Left ventricle myocardium inferior (tissue), 1 donor: ENCODE results near the gene RASGRP3. TPM values are rescaled to one million over a fixed set of nuclear protein-coding genes. Genes with fewer than 3 reads are reported as not detected.

Experiments
- DNase-seq: peaks from one replicate; pipeline ENCODE4 v3.0.0-alpha.2; 2020
- H3K27ac ChIP-seq: fragments of 200-600 bp; replicated peaks from 2 replicates; pipeline ENCODE4 v1.8.0; 2021
- H3K27me3 ChIP-seq: fragments of 200-600 bp; 2 replicates; pipeline ENCODE4 v1.8.0; 2021; ENCODE audit warnings: low read depth
- H3K36me3 ChIP-seq: fragments of 200-600 bp; 2 replicates; pipeline ENCODE4 v1.8.0; 2021
- H3K4me1 ChIP-seq: fragments of 200-600 bp; 2 replicates; pipeline ENCODE4 v1.8.0; 2021
- H3K4me3 ChIP-seq: fragments of 200-600 bp; 2 replicates; pipeline ENCODE4 v1.8.0; 2021; ENCODE audit warnings: mild to moderate bottlenecking, moderate library complexity
- H3K9me3 ChIP-seq: fragments of 200-600 bp; replicated peaks from 2 replicates; pipeline ENCODE4 v1.8.0; 2021
- intact Hi-C: fragments of 100-400 bp; cut with micrococcal nuclease; formaldehyde crosslinking; loops from one replicate; pipeline ENCODE4 v1.11.0; 2022
- total RNA-seq: library from RNA; stranded (reverse); fragmentation: NEBNext Ultra II Directional; extraction: Animal tissue kit (Norgen Biotek cat#: 25700); gene quantifications from one replicate; pipeline ENCODE4 v1.2.1, GENCODE V29; 2021
- TF ChIP-seq, protein P1 (sequence below): fragments of 200-600 bp; IDR thresholded peaks from 2 replicates; pipeline ENCODE4 v1.8.0; 2021; ENCODE audit warnings: antibody characterized with exemption, mild to moderate bottlenecking, borderline replicate concordance
- donor health status: DM: no; HTN: yes; CAD: no; lungs with severe emphysema.

RASGRP3 gene
- total RNA-seq, 1 donor from 2014 or later: 69.2 TPM

DNA sequence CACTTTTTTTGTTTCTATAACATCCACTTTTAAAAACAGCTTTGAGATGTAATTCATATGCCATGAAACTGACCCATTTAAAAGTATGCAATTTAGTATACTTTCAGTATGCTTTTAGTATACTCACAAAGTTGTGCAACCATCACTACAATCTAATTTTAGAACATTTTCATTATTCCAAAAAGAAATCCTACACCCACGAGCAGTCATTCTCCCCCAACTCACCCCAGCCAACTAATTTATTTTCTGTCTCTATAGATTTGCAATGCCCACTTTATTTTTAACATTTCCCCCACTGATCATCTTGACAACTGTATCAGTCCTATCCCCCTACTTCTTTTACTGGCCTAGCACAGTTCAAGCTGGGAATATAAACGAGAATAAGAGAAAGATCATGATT lies 83.6 kb downstream of the RASGRP3 start:
- H3K27ac ChIP-seq: no peak overlapping the region
- H3K4me1 ChIP-seq: peaks cover 27% of the 10 kb centered on the region
- TF ChIP-seq, protein P1, sequence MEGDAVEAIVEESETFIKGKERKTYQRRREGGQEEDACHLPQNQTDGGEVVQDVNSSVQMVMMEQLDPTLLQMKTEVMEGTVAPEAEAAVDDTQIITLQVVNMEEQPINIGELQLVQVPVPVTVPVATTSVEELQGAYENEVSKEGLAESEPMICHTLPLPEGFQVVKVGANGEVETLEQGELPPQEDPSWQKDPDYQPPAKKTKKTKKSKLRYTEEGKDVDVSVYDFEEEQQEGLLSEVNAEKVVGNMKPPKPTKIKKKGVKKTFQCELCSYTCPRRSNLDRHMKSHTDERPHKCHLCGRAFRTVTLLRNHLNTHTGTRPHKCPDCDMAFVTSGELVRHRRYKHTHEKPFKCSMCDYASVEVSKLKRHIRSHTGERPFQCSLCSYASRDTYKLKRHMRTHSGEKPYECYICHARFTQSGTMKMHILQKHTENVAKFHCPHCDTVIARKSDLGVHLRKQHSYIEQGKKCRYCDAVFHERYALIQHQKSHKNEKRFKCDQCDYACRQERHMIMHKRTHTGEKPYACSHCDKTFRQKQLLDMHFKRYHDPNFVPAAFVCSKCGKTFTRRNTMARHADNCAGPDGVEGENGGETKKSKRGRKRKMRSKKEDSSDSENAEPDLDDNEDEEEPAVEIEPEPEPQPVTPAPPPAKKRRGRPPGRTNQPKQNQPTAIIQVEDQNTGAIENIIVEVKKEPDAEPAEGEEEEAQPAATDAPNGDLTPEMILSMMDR: no peak
- H3K4me3 ChIP-seq: no peak overlapping the region
- H3K27me3 ChIP-seq: no peaks in the 10 kb centered on the region
- peaks cover 48% of the 10 kb centered on the region for H3K36me3 ChIP-seq
- H3K9me3 ChIP-seq: no peaks in the 10 kb centered on the region
- no peak for DNase-seq
- intact Hi-C loops: no loop called here

DNA sequence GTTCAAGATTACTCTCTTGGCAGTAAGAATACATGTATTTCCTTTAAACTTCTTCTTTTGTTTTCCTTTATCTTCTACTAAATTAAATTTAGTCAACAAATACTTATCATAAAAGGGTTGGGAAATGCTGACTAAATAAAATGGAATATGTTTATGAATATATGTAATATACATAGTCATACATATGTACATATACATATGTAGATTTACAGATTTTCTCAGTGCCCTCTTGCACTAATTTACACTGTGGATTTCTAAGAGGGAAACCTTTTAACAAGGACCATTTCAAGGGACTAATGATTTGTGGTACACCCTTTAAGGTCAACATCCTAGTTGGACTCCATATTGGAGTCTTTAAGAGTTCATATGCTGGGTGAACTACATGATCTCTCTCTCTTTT lies 85.4 kb downstream of the RASGRP3 start:
- Histone ChIP-seq H3K9me3 (no peaks in the 10 kb centered on the region), H3K27me3 (no peaks in the 10 kb centered on the region), H3K4me3 (no peak overlapping the region), H3K27ac (no peak overlapping the region), H3K36me3 (peaks cover 55% of the 10 kb centered on the region), H3K4me1 (peaks cover 18% of the 10 kb centered on the region)
- intact Hi-C loops: no loop called here
- no peak for DNase-seq
- TF ChIP-seq, protein P1: no peak

DNA sequence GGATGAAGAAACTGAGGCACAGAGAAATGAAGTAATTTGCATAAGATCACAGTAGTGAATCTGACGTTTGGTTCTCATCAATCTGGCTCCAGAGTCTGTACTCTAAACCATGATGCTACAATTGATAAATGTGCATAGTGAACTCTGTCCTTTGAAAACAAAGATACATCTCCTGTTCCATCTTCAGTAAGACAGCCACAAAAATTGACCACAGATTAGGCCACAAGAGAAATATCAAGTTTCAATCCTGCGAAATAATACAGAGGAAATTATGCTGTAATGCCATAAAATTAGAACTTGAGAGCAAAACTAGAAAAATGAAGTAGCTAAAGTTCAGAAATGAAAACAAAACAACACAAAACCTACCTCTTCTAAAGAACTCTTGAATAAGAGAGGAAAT lies 94.2 kb downstream of the RASGRP3 start:
- Histone ChIP-seq H3K36me3 (no peaks in the 10 kb centered on the region), H3K4me1 (no peaks in the 10 kb centered on the region), H3K9me3 (no peaks in the 10 kb centered on the region), H3K27ac (no peak overlapping the region), H3K27me3 (no peaks in the 10 kb centered on the region), H3K4me3 (no peak overlapping the region)
- intact Hi-C loops: no loop called here
- no peak for DNase-seq
- TF ChIP-seq, protein P1: no peak

DNA sequence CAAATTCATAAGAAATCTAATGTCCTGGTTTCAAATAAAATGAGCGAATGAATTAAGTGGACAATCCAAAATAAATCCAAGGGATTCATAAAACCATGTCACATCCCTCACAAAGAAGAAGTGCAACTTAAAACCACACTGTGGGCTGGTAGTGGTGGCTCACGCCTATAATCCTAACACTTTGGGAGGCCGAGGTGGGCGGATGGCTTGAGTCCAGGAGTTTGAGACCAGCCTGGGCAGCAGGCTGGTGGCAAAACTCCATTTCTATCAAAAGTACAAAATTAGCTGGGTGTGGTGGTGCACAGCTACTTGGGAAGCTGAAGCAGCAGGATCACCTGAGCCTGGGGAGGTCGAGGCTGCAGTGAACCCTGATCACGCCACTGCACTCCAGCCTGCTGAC lies 97.2 kb downstream of the RASGRP3 start:
- Histone ChIP-seq H3K27me3 (no peaks in the 10 kb centered on the region), H3K4me1 (no peaks in the 10 kb centered on the region), H3K9me3 (no peaks in the 10 kb centered on the region), H3K27ac (no peak overlapping the region), H3K36me3 (no peaks in the 10 kb centered on the region), H3K4me3 (no peak overlapping the region)
- intact Hi-C loops: no loop called here
- no peak for DNase-seq
- TF ChIP-seq, protein P1: no peak

DNA sequence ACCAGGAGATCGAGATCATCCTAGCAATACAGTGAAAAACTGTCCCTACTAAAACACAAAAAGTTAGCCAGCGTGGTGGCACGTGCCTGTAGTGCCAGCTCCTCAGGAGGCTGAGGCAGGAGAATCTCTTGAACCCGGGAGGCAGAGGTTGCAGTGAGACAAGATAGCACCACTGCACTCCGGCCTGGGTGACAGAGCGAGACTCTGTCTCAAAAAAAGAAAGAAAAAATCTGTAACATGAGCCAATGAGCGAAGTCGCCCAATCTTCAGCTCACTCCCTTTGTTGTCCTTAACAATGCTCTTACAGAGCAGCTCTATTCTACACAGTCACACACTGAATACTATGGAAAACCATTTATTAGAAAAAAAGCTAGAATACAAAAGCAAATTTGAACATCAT lies 100.6 kb downstream of the RASGRP3 start:
- Histone ChIP-seq H3K4me1 (peaks cover 13% of the 10 kb centered on the region), H3K9me3 (no peaks in the 10 kb centered on the region), H3K27me3 (no peaks in the 10 kb centered on the region), H3K4me3 (no peak overlapping the region), H3K27ac (no peak overlapping the region), H3K36me3 (no peaks in the 10 kb centered on the region)
- TF ChIP-seq, protein P1: no peak
- no peak for DNase-seq
- intact Hi-C loops: no loop called here

DNA sequence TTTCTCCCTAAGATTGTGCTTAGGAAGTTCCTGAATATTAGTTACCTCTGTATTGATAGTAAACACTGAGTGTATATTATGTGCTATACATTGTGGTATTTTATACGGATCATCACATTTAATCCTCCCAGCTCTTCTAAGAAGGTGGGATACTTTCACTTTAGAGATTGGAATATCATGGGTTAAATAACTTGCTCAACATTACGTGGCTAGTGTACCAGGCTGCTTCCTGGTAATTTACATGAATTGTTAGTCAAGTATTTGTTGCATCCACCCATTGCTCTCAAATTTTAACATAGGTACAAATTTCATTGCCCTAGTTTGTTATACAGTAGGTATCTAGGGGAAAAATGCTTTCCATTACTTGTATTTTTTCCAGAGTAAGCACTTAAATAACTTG lies 101.2 kb downstream of the RASGRP3 start:
- H3K9me3 ChIP-seq: no peaks in the 10 kb centered on the region
- TF ChIP-seq, protein P1: no peak
- intact Hi-C loops: no loop called here
- no peaks in the 10 kb centered on the region for H3K27me3 ChIP-seq
- H3K4me3 ChIP-seq: no peak overlapping the region
- no peak for DNase-seq
- peaks cover 18% of the 10 kb centered on the region for H3K4me1 ChIP-seq
- H3K27ac ChIP-seq: no peak overlapping the region
- H3K36me3 ChIP-seq: no peaks in the 10 kb centered on the region
